GM12875 (cell line): Measurements from ENCODE around the gene STK11.

Source experiments
- H3K4me3 ChIP-seq: one replicate; pipeline ENCODE4 v1.5.1; 2011; ENCODE audit warnings: low read depth, low read length, control low read depth
- TF ChIP-seq, protein P1 (sequence below): IDR thresholded peaks from 2 replicates; pipeline ENCODE4 v1.5.1; 2011; ENCODE audit warnings: low read depth, mild to moderate bottlenecking, control low read depth, inconsistent platforms, low read length, moderate library complexity, borderline replicate concordance; ENCODE audit not compliant: insufficient read depth

STK11 gene

GRCh38 chr19:1221904-1222255 is 16.3 kb downstream of the STK11 start:
- no peak overlapping the region for H3K4me3 ChIP-seq
- TF ChIP-seq, protein P1, sequence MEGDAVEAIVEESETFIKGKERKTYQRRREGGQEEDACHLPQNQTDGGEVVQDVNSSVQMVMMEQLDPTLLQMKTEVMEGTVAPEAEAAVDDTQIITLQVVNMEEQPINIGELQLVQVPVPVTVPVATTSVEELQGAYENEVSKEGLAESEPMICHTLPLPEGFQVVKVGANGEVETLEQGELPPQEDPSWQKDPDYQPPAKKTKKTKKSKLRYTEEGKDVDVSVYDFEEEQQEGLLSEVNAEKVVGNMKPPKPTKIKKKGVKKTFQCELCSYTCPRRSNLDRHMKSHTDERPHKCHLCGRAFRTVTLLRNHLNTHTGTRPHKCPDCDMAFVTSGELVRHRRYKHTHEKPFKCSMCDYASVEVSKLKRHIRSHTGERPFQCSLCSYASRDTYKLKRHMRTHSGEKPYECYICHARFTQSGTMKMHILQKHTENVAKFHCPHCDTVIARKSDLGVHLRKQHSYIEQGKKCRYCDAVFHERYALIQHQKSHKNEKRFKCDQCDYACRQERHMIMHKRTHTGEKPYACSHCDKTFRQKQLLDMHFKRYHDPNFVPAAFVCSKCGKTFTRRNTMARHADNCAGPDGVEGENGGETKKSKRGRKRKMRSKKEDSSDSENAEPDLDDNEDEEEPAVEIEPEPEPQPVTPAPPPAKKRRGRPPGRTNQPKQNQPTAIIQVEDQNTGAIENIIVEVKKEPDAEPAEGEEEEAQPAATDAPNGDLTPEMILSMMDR = no peak

DNA sequence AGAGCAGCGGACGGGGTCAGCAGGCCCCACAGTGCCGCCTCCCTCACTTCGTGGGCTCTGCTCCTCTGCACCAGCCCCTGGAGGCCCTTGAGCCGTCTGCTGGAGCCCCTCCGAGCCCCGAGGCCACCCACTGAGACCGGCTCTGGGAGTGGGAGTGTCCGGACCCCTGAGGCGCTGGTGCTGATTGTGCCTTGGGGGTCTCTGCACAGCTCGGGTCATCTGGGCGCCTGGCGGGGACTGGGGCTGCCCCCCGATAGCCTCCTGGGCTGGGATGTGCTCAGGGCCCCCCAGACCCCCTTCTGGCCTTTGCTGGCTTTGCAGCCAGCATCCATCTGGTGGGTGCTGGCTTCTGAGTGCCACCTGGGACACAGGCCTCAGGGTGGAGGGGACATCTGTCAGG is 16.8 kb downstream of the STK11 start:
- TF ChIP-seq, protein P1 = peak; percentile 35; the same call in 1 of the 2 replicates
- no peak overlapping the region for H3K4me3 ChIP-seq

DNA sequence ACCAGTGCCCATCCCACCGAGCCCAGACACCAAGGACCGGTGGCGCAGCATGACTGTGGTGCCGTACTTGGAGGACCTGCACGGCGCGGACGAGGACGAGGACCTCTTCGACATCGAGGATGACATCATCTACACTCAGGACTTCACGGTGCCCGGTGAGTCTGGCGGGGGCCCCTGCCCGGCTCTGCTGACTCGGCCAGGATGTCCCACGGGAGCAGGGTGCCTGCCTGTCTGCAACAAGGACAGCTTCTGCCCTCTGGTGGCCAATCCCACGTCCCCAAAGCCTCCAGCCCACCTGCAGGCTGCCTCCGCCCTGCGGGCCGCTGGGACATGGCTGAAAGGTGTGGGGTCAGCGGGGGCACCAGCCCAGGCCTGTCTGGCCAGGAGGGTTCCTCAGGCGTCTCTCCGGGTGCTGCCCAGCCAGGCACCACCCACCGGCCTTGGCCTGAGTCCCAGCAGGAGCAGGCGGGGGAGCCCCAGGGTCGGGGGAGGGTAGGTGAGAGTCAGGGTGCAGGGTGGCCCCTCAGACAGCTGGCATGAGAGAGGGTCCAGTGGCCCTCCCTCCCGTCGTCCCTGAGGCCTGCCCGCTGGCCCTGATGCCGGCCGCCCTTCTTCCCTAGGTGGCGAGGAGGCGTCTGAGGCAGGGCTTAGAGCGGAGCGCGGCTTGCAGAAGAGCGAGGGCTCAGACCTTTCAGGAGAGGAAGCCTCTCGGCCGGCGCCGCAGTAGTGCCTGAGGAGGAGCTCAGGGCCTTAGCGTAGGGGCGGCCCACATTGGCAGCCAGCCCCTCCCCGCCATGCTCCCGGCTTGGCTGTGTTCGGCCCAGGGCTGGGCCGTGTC is 17.7 kb downstream of the STK11 start:
- H3K4me3 ChIP-seq = no peak overlapping the region
- TF ChIP-seq, protein P1 = peak; percentile 69

DNA sequence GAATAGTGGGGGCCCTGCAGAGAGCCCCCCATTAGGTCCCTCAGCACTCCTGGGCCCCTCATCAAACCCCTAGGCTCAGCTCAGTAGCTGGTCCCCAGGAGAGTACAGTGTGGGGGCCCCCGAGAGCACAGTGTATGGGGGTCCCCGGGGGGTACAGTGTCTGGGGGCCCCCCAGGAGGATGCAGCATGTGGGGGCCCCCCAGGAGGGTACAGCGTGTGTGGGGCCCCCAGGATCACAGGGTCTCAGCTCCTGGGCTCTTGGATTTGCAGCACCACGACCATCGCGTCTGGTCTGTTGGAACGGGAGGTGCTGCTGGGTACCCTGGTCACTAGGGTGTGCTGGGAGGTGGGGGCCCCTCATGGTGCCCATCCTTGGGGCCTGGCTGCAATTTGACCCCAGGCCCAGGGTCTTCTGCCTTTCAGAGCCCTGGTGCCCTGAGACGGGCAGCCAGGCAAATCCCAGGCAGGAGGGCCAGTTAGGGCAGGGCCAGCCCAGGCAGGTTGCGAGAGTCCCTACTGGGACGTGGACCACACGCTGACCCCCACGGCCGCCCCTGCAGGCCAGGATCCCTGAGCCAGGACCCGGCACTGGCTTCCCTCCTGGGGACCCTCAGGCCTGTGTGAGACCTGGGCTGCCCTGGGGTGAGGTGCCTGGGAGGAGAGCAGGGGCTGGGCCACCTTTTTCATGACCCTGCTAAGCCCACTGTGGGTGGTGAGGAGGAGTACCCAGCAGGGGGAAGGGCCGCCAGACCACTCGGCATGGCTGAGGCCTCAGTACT is 18.7 kb downstream of the STK11 start:
- TF ChIP-seq, protein P1 = no peak
- no peak overlapping the region for H3K4me3 ChIP-seq

DNA sequence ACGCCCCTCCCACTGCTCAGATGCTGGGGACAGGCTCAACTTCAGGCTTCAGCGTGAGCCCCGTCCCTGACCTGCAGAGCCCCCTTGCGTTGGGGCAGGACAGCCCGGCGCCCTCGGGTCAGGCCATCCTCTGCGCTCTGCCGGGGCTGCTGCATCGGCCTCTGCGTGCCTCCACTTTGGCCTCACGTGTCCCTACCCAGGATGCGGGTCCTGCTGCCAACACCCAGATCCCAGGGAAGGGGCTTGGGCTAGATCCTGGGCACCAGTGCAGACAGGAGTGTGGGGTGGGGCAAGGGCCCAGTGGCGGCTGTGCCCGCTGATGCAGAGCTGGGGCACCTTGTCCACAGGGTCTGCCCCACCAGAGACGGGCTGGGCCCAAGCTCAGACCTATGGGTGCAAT is 19.3 kb downstream of the STK11 start:
- TF ChIP-seq, protein P1 = no peak
- no peak overlapping the region for H3K4me3 ChIP-seq

- TF ChIP-seq, protein P1 = no peak
- no peak overlapping the region for H3K4me3 ChIP-seq
These were observed 20.1 kb downstream of the STK11 start for GRCh38 chr19:1225440-1226226.

GRCh38 chr19:1226227-1226518 is 20.6 kb downstream of the STK11 start:
- TF ChIP-seq, protein P1 = no peak
- no peak overlapping the region for H3K4me3 ChIP-seq
